A673 (cell line): ENCODE data around the gene NES. TPM values are rescaled to one million over a fixed set of nuclear protein-coding genes. Genes with fewer than 3 reads are reported as not detected.

Experiments used
- BruUV-seq: library from RNA; stranded (reverse); fragments of 400-500 nt; replicated peaks from 2 replicates; lab custom pipeline; 2021; lab: Mats Ljungman, UMichigan
- CTCF ChIA-PET: fragments of 300-600 bp; sonication (Branson Sonifier 250); formaldehyde crosslinking; loops from one replicate; lab custom pipeline; 2022; ENCODE audit warnings: antibody characterized with exemption; lab: Charles Lee
- POLR2A ChIA-PET: fragments of 300-600 bp; sonication (Branson Sonifier 250); formaldehyde crosslinking; loops from one replicate; lab custom pipeline; 2022; ENCODE audit warnings: antibody characterized with exemption; ENCODE audit not compliant: low non-redundant PET; lab: Charles Lee
- DNase-seq: peaks from one replicate; pipeline ENCODE4 v3.0.0-alpha.2; 2015; ENCODE audit warnings: low spot score
- H3K27ac ChIP-seq: fragments of 200-600 bp; sonication (generic); 2 replicates; pipeline ENCODE4 v1.5.1; 2016; ENCODE audit warnings: mixed run types, low read depth, mild to moderate bottlenecking, mixed read lengths, antibody characterized with exemption, low read length; ENCODE audit not compliant: poor library complexity, severe bottlenecking
- H3K27me3 ChIP-seq: fragments of 200-600 bp; sonication (generic); replicated peaks from 2 replicates; pipeline ENCODE4 v1.6.1; 2017; ENCODE audit warnings: mixed run types, low read depth, mild to moderate bottlenecking, mixed read lengths, antibody characterized with exemption, low read length; ENCODE audit not compliant: insufficient read depth, poor library complexity
- H3K36me3 ChIP-seq: fragments of 200-600 bp; sonication (generic); 2 replicates; pipeline ENCODE4 v1.6.1; 2016; ENCODE audit warnings: mixed run types, mild to moderate bottlenecking, mixed read lengths, antibody characterized with exemption, low read length; ENCODE audit not compliant: insufficient read depth, poor library complexity, severe bottlenecking
- H3K4me1 ChIP-seq: fragments of 200-600 bp; sonication (generic); 2 replicates; pipeline ENCODE4 v1.6.1; 2017; ENCODE audit warnings: mixed run types, mild to moderate bottlenecking, mixed read lengths, antibody characterized with exemption, low read length; ENCODE audit not compliant: insufficient read depth, poor library complexity, severe bottlenecking
- H3K4me3 ChIP-seq: fragments of 200-600 bp; sonication (generic); 2 replicates; pipeline ENCODE4 v1.5.1; 2016; ENCODE audit warnings: low read depth, mixed run types, mild to moderate bottlenecking, mixed read lengths, low read length; ENCODE audit not compliant: poor library complexity, severe bottlenecking
- H3K9me3 ChIP-seq: fragments of 200-600 bp; sonication (generic); 2 replicates; pipeline ENCODE4 v1.6.1; 2016; ENCODE audit warnings: mixed run types, low read depth, mild to moderate bottlenecking, mixed read lengths, antibody characterized with exemption, low read length; ENCODE audit not compliant: poor library complexity, severe bottlenecking
- CTCF ChIP-seq: fragments of 300-800, 200-600 bp; sonication (generic); conservative IDR thresholded peaks from 2 replicates; pipeline ENCODE4 v1.5.1; 2017; ENCODE audit warnings: low read depth, mild to moderate bottlenecking, antibody characterized with exemption, low read length, moderate library complexity, mixed read lengths
- EZH2 ChIP-seq: fragments of 200-600 bp; sonication (generic); IDR thresholded peaks from 2 replicates; pipeline ENCODE4 v1.6.1; 2017; ENCODE audit warnings: borderline replicate concordance, low read depth, mild to moderate bottlenecking, mixed read lengths, antibody characterized with exemption, low read length; ENCODE audit not compliant: poor library complexity, severe bottlenecking
- intact Hi-C: fragments of 100-400 bp; cut with micrococcal nuclease; formaldehyde crosslinking; loops from one replicate; pipeline ENCODE4 v1.10.0; 2022; ENCODE audit not compliant: unreplicated experiment
- total RNA-seq: library from RNA; stranded (reverse); gene quantifications from 2 replicates; pipeline ENCODE4 v1.2.3, GENCODE V29; 2021

Gene NES
- total RNA-seq, 1 experiment from 2014 or later: 8.7 TPM

GRCh38 chr1:156669794-156670193 lies 7.4 kb downstream of the NES start:
- DNase-seq: no peak
- ChIA-PET CTCF (no interaction called here), POLR2A (no interaction called here)
- TF ChIP-seq EZH2: no peak
- Histone ChIP-seq H3K27ac (no peak overlapping the region), H3K4me3 (no peak overlapping the region), H3K9me3 (no peaks in the 10 kb centered on the region), H3K36me3 (no peaks in the 10 kb centered on the region), H3K27me3 (peaks cover 12% of the 10 kb centered on the region), H3K4me1 (no peaks in the 10 kb centered on the region)
- BruUV-seq: no TSS peak
- intact Hi-C loops: no loop called here

- Histone ChIP-seq H3K36me3 (no peaks in the 10 kb centered on the region), H3K4me3 (no peak overlapping the region), H3K9me3 (no peaks in the 10 kb centered on the region), H3K27me3 (peaks cover 12% of the 10 kb centered on the region), H3K27ac (no peak overlapping the region), H3K4me1 (peaks cover 5% of the 10 kb centered on the region)
- TF ChIP-seq CTCF (no peak), EZH2 (no peak)
- intact Hi-C loops: no loop called here
- POLR2A ChIA-PET: no interaction called here
- CTCF ChIA-PET: interaction anchor here (0.6 kb wide), 1 partner anchor 224 kb away, joined by 6 read pairs; no protein-coding TSS in a partner anchor
- BruUV-seq: TSS peak; percentile 41
- no peak for DNase-seq
These were observed 8.2 kb downstream of the NES start for GRCh38 chr1:156668801-156669637.

- POLR2A ChIA-PET: no interaction called here
- no peak for TF ChIP-seq EZH2
- TF ChIP-seq CTCF: no peak
- BruUV-seq: no TSS peak
These were observed 9.1 kb downstream of the NES start for GRCh38 chr1:156667968-156668709.

More at GRCh38 chr1:156667968-156668709, 9.1 kb downstream of the NES start:
- Histone ChIP-seq H3K27ac (no peak overlapping the region), H3K4me1 (peaks cover 14% of the 10 kb centered on the region), H3K4me3 (no peak overlapping the region), H3K9me3 (no peaks in the 10 kb centered on the region), H3K27me3 (peaks cover 12% of the 10 kb centered on the region), H3K36me3 (no peaks in the 10 kb centered on the region)
- CTCF ChIA-PET: interaction anchor here (0.6 kb wide), 1 partner anchor 225 kb away, joined by 6 read pairs; no protein-coding TSS in a partner anchor
- no peak for DNase-seq
- intact Hi-C loops: no loop called here
